B cell (primary cell): ENCODE measurements around the gene CRELD2. TPM values are rescaled to one million over a fixed set of nuclear protein-coding genes. Genes with fewer than 3 reads are reported as not detected.

Source experiments
- ATAC-seq: fragments of 200-7000 bp; cut with Tn5 transposase; one replicate; pipeline ENCODE4 v1.10.0; 2021; ENCODE audit warnings: low read depth, mild to moderate bottlenecking, moderate number of reproducible peaks, moderate library complexity
- CTCF ChIA-PET: fragments of 350-600 bp; sonication (Branson Sonifier 250); formaldehyde crosslinking; loops from one replicate; lab custom pipeline; 2021; ENCODE audit warnings: antibody characterized with exemption, inconsistent platforms; lab: Charles Lee
- POLR2A ChIA-PET: fragments of 350-600 bp; sonication (Branson Sonifier 250); formaldehyde crosslinking; loops from one replicate; lab custom pipeline; 2021; ENCODE audit warnings: antibody characterized with exemption; lab: Charles Lee
- DNase-seq: peaks from one replicate; pipeline ENCODE4 v3.0.0; 2013
- H2AFZ ChIP-seq: 2 replicates; pipeline ENCODE4 v1.6.1; 2012; ENCODE audit warnings: mild to moderate bottlenecking, low read depth, low read length; ENCODE audit not compliant: insufficient read depth, poor library complexity, severe bottlenecking
- H3K27ac ChIP-seq, 2 donors: 1 replicate in 1 of 2; 2 replicates in 1 of 2; pipeline ENCODE4 v1.5.1; 2012 to 2013; ENCODE audit warnings: low read length in 2 of 2, mild to moderate bottlenecking in 2 of 2, moderate library complexity in 1 of 2
- H3K27me3 ChIP-seq, 4 experiments: fragments of 200-600 bp in 1 of 4; sonication (generic) in 1 of 4; replicated peaks in 1 of 4; 1 replicate in 2 of 4; 2 replicates in 2 of 4; pipeline versions ENCODE4 v1.6.1 to v1.7.0; 2013 to 2016; ENCODE audit warnings: low read length in 3 of 4, mild to moderate bottlenecking in 2 of 4, mixed read lengths in 1 of 4, moderate library complexity in 1 of 4; ENCODE audit not compliant: insufficient read depth in 4 of 4, control insufficient read depth in 3 of 4; ENCODE audit errors: control extremely low read depth in 1 of 4
- H3K36me3 ChIP-seq, 2 experiments: replicated peaks in 1 of 2; 1 replicate in 1 of 2; 2 replicates in 1 of 2; pipeline versions ENCODE4 v1.6.1 to v1.7.1; 2013; ENCODE audit warnings: low read length in 1 of 2; ENCODE audit not compliant: insufficient read depth in 2 of 2, control insufficient read depth in 1 of 2; ENCODE audit errors: control extremely low read depth in 1 of 2, extremely low read depth in 1 of 2
- H3K4me1 ChIP-seq, 2 donors: fragments of 200-600 bp in 1 of 2; sonication (generic) in 1 of 2; 1 replicate in 1 of 2; 2 replicates in 1 of 2; pipeline versions ENCODE4 v1.5.1 to v1.6.1; 2013 to 2017; ENCODE audit warnings: low read length in 2 of 2; ENCODE audit not compliant: control insufficient read depth in 2 of 2, insufficient read depth in 2 of 2
- H3K4me2 ChIP-seq: replicated peaks from 2 replicates; pipeline ENCODE3; 2012; ENCODE audit warnings: mild to moderate bottlenecking, low read depth, low read length; ENCODE audit not compliant: poor library complexity, severe bottlenecking
- H3K4me3 ChIP-seq, 5 experiments: fragments of 200-600 bp in 1 of 5; sonication (generic) in 1 of 5; 1 replicate in 3 of 5; 2 replicates in 2 of 5; pipeline versions ENCODE4 v1.5.1 to v1.7.0; 2011 to 2016; ENCODE audit warnings: low read length in 4 of 5, mild to moderate bottlenecking in 4 of 5, low read depth in 2 of 5, control low read depth in 1 of 5, moderate library complexity in 1 of 5; ENCODE audit not compliant: insufficient read depth in 1 of 5; ENCODE audit errors: control extremely low read depth in 1 of 5, extremely low read depth in 1 of 5
- H3K79me2 ChIP-seq: fragments of 200-600 bp; sonication (generic); one replicate; pipeline ENCODE4 v1.6.0; 2016; ENCODE audit warnings: low read length; ENCODE audit not compliant: control insufficient read depth, insufficient read depth
- H3K9ac ChIP-seq: fragments of 200-600 bp; sonication (generic); 2 replicates; pipeline ENCODE4 v1.6.1; 2017; ENCODE audit warnings: mild to moderate bottlenecking, low read length, moderate library complexity
- H3K9me3 ChIP-seq, 3 donors: one replicate each; pipeline versions ENCODE4 v1.6.1 to v1.7.1; 2013; ENCODE audit warnings: low read length in 2 of 3; ENCODE audit not compliant: control insufficient read depth in 2 of 3, insufficient read depth in 1 of 3; ENCODE audit errors: control extremely low read depth in 1 of 3
- H4K20me1 ChIP-seq: 2 replicates; pipeline ENCODE4 v1.6.0; 2012; ENCODE audit warnings: mild to moderate bottlenecking, low read length; ENCODE audit not compliant: insufficient read depth, control insufficient read depth, poor library complexity, severe bottlenecking
- H3K27ac Mint-ChIP-seq: one replicate; pipeline ENCODE4 v1.8.0; 2021; ENCODE audit warnings: mixed read lengths
- H3K27me3 Mint-ChIP-seq: one replicate; pipeline ENCODE4 v1.8.0; 2021; ENCODE audit warnings: mixed read lengths
- H3K4me1 Mint-ChIP-seq: one replicate; pipeline ENCODE4 v1.8.0; 2021; ENCODE audit warnings: mixed read lengths
- H3K4me3 Mint-ChIP-seq: one replicate; pipeline ENCODE4 v1.8.0; 2021; ENCODE audit warnings: mixed read lengths
- H3K9me3 Mint-ChIP-seq: one replicate; pipeline ENCODE4 v1.8.0; 2022; ENCODE audit warnings: mixed read lengths; ENCODE audit not compliant: insufficient read depth
- CTCF ChIP-seq: fragments of 200-600 bp; IDR thresholded peaks from one replicate; pipeline ENCODE4 v1.8.0; 2022; ENCODE audit warnings: antibody characterized with exemption, mild to moderate bottlenecking
- EZH2 ChIP-seq: IDR thresholded peaks from 2 replicates; pipeline ENCODE4 v1.6.1; 2012; ENCODE audit warnings: borderline replicate concordance, low read depth, mild to moderate bottlenecking, moderate library complexity, low read length; ENCODE audit not compliant: insufficient read depth, poor library complexity, severe bottlenecking
- WGBS: methylation state at CpG from one replicate; pipeline ENCODE4 v1.1.5; 2013; ENCODE audit warnings: missing lambda C conversion rate; ENCODE audit not compliant: insufficient coverage; 5-methylcytosine and 5-hydroxymethylcytosine counted together
- intact Hi-C: fragments of 100-400 bp; cut with micrococcal nuclease; formaldehyde crosslinking; loops from one replicate; pipeline ENCODE4 v1.10.0; 2022
- polyA plus RNA-seq: library from polyadenylated mRNA; depleted of rRNA; stranded (reverse); fragments of >200 nt; gene quantifications from 2 replicates; pipeline ENCODE4 v1.2.3, GENCODE V29; 2012
- total RNA-seq, 2 donors: library from RNA; stranded (reverse); fragments of 120-200 nt in 1 of 2; gene quantifications; 1 replicate in 1 of 2; 2 replicates in 1 of 2; pipeline versions ENCODE4 v1.2.3 to v1.2.4, GENCODE V29; 2013 to 2022

The CRELD2 gene
- total and polyA plus RNA-seq, 2 donors (not counting 1 experiment from before 2014, with no cell fraction given) = 35.9 to 41.9 TPM

DNA sequence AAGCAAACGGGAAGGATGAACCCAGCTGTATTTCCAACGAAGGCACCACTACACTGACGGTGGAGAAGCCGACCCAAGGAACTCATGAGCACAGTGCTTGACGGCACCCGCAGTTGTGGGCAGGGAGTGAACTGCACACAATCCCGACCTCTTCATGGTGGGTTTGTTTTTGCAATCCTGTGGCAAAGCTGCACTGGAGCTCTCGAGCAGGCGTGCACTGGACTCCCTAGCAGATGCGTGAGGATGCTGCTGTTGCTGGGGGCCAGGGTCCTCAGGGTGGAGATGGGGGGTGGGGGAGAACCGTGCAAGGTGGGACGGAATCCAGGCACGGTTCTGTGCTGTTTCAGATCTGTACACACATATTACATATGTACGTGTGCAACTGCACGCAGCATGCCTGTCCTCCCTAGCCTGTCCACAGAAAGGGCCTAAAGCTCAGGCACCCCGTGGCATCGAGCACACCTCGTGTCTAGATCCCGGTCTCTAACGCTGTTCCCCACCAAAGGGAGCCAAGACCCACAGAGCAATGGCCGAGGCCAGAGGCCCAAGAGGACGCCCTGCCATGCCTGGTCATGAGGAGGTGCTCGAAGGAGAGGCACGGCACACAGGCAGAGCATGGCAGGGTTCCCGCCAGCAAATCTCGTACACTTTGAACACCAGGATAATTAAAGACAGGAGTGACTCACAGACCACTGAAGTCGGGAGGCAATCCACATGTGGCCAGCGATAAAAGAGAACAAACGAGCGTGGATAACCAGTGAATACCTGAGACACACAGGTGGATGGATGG is 17.8 kb upstream of the CRELD2 start:
- DNase-seq (no peak), ATAC-seq (no peak)
- no peak overlapping the region for H3K27ac ChIP-seq
- peaks cover 3% of the 10 kb centered on the region for H4K20me1 ChIP-seq
- H3K9me3 ChIP-seq = peaks cover 0 to 10% (median 0%) of the 10 kb centered on the region in 3 donors
- H2AFZ ChIP-seq = no peak overlapping the region
- Mint-ChIP-seq H3K27me3 (no peaks in the 10 kb centered on the region), H3K4me3 (no peak overlapping the region), H3K27ac (no peak overlapping the region), H3K4me1 (no peaks in the 10 kb centered on the region), H3K9me3 (no peaks in the 10 kb centered on the region)
- H3K4me3 ChIP-seq = no peak overlapping the region
- intact Hi-C loops = no loop called here
- 98% methylated on average over 19 of the region's 30 CpGs for WGBS
- H3K36me3 ChIP-seq = peaks cover 0 to 35% of the 10 kb centered on the region in 2 experiments
- H3K9ac ChIP-seq = no peak overlapping the region
- TF ChIP-seq EZH2 (no peak), CTCF (no peak)
- ChIA-PET CTCF (no interaction called here), POLR2A (no interaction called here)
- no peak overlapping the region for H3K4me2 ChIP-seq
- no peaks in the 10 kb centered on the region for H3K27me3 ChIP-seq
- H3K79me2 ChIP-seq = peaks cover 2% of the 10 kb centered on the region
- no peaks in the 10 kb centered on the region for H3K4me1 ChIP-seq

DNA sequence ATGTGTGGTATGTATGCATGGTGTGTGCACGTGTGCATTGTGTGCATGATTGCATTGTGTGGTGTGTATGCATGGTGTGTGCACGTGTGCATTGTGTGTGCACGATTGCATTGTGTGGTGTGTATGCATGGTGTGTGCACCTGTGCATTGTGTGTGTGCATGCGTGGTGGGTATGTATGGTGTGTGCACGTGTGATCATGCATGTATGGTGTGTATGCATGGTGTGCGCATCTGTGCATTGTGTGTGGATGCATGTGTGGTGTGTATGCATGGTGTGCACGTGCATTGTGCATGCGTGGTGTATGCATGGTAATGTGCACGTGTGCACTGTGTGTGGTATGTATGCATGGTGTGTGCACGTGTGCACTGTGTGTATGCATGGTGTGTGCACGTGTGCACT is 17.0 kb upstream of the CRELD2 start:
- no peak for ATAC-seq
- over 99% methylated on average over 11 of the region's 11 CpGs for WGBS
- no peak overlapping the region for H2AFZ ChIP-seq
- peaks cover 11% of the 10 kb centered on the region for H4K20me1 ChIP-seq
- H3K27me3 ChIP-seq = no peaks in the 10 kb centered on the region
- H3K9me3 ChIP-seq = peaks cover 0 to 10% (median 0%) of the 10 kb centered on the region in 3 donors
- no peak for DNase-seq
- no peak overlapping the region for H3K9ac ChIP-seq
- CTCF ChIA-PET = no interaction called here
- peaks cover 0 to 41% of the 10 kb centered on the region in 2 experiments for H3K36me3 ChIP-seq
- no peak overlapping the region for H3K4me2 ChIP-seq
- H3K27ac ChIP-seq = no peak overlapping the region
- no peaks in the 10 kb centered on the region for H3K4me1 ChIP-seq
- Mint-ChIP-seq H3K27ac (no peak overlapping the region), H3K27me3 (no peaks in the 10 kb centered on the region), H3K9me3 (no peaks in the 10 kb centered on the region), H3K4me1 (no peaks in the 10 kb centered on the region), H3K4me3 (no peak overlapping the region)
- POLR2A ChIA-PET = no interaction called here
- no peak overlapping the region for H3K4me3 ChIP-seq
- peaks cover 9% of the 10 kb centered on the region for H3K79me2 ChIP-seq
- intact Hi-C loops = no loop called here
- no peak for TF ChIP-seq CTCF
- no peak for TF ChIP-seq EZH2
